ENCODE data around the gene FOXN1.

Gene FOXN1

GRCh38 chr17:28532050-28532960 lies 26.2 kb downstream of the FOXN1 start:
- DNase-seq, result peak; percentile 39
- Histone ChIP-seq H3K27me3 (ENCODE audit: insufficient read depth, low read depth, severe bottlenecking) (no peaks in the 10 kb centered on the region), H3K36me3 (no peaks in the 10 kb centered on the region), H3K4me3 (ENCODE audit: low read depth, low read length) (no peak overlapping the region), H3K9me3 (ENCODE audit: severe bottlenecking) (no peaks in the 10 kb centered on the region), H3K27ac (no peak overlapping the region)
- TF ChIP-seq CTCF (IDR thresholded peaks at IDR 0.05; ENCODE audit: low read depth, low read length), result no peak

GRCh38 chr17:28533091-28533807 lies 27.1 kb downstream of the FOXN1 start:
- no peak for DNase-seq
- Histone ChIP-seq H3K27me3 (ENCODE audit: insufficient read depth, low read depth, severe bottlenecking) (no peaks in the 10 kb centered on the region), H3K27ac (no peak overlapping the region), H3K36me3 (no peaks in the 10 kb centered on the region), H3K9me3 (ENCODE audit: severe bottlenecking) (no peaks in the 10 kb centered on the region), H3K4me3 (ENCODE audit: low read depth, low read length) (no peak overlapping the region)
- TF ChIP-seq CTCF (IDR thresholded peaks at IDR 0.05; ENCODE audit: low read depth, low read length), result no peak

GRCh38 chr17:28534740-28535375 lies 28.7 kb downstream of the FOXN1 start:
- Histone ChIP-seq H3K27me3 (ENCODE audit: insufficient read depth, low read depth, severe bottlenecking) (no peaks in the 10 kb centered on the region), H3K27ac (no peak overlapping the region), H3K36me3 (no peaks in the 10 kb centered on the region), H3K9me3 (ENCODE audit: severe bottlenecking) (no peaks in the 10 kb centered on the region), H3K4me3 (ENCODE audit: low read depth, low read length) (no peak overlapping the region)
- peak; percentile 37; the same call in 1 of the 2 replicates for TF ChIP-seq CTCF (IDR thresholded peaks at IDR 0.05; ENCODE audit: low read depth, low read length)
- no peak for DNase-seq

GRCh38 chr17:28536532-28537218 lies 30.5 kb downstream of the FOXN1 start:
- no peak for TF ChIP-seq CTCF (IDR thresholded peaks at IDR 0.05; ENCODE audit: low read depth, low read length)
- no peaks in the 10 kb centered on the region for H3K9me3 ChIP-seq (ENCODE audit: severe bottlenecking)
- no peaks in the 10 kb centered on the region for H3K36me3 ChIP-seq
- H3K27me3 ChIP-seq (ENCODE audit: insufficient read depth, low read depth, severe bottlenecking), result no peaks in the 10 kb centered on the region
- H3K4me3 ChIP-seq (ENCODE audit: low read depth, low read length), result no peak overlapping the region
- H3K27ac ChIP-seq, result no peak overlapping the region
- no peak for DNase-seq

- DNase-seq, result no peak
- H3K9me3 ChIP-seq (ENCODE audit: severe bottlenecking), result no peaks in the 10 kb centered on the region
- no peak overlapping the region for H3K27ac ChIP-seq
- H3K27me3 ChIP-seq (ENCODE audit: insufficient read depth, low read depth, severe bottlenecking), result no peaks in the 10 kb centered on the region
- H3K36me3 ChIP-seq, result no peaks in the 10 kb centered on the region
- no peak overlapping the region for H3K4me3 ChIP-seq (ENCODE audit: low read depth, low read length)
- no peak for TF ChIP-seq CTCF (IDR thresholded peaks at IDR 0.05; ENCODE audit: low read depth, low read length)
Measured at GRCh38 chr17:28537219-28537610, 31.1 kb downstream of the FOXN1 start.
